HG03097 (cell line): ENCODE results near the gene PARN.
"Not testable (repeated sequence)": the region's sequence is repeated elsewhere in the genome, so short reads cannot be mapped to it uniquely, and the experiment has no call there.

Experiments
- ATAC-seq: cut with Tn5 transposase; IDR thresholded peaks from one replicate; pipeline ENCODE4 v1.9.1; 2021; ENCODE audit not compliant: unreplicated experiment, low FRiP score

PARN gene

GRCh38 chr16:14629919-14630619 is at the start of gene PARN:
PARN (minus strand) TSS chr16:14630260; CDS start chr16:14630125, 135 bp downstream.
- ATAC-seq, result peak; percentile 49

- ATAC-seq, result no peak
Observed at GRCh38 chr16:14678748-14679497, 48.9 kb upstream of the PARN start.

GRCh38 chr16:14677627-14678026 is 47.6 kb upstream of the PARN start:
- ATAC-seq, result no peak

- ATAC-seq, result no peak
Observed at GRCh38 chr16:14676633-14677032, 46.6 kb upstream of the PARN start.

GRCh38 chr16:14672403-14672971 is 42.4 kb upstream of the PARN start:
- peak; percentile 61 for ATAC-seq

GRCh38 chr16:14669776-14670175 is 39.7 kb upstream of the PARN start:
- no peak for ATAC-seq

GRCh38 chr16:14668556-14669223 is 38.6 kb upstream of the PARN start:
- no peak for ATAC-seq

- ATAC-seq, result no peak
Observed at GRCh38 chr16:14667347-14668266, 37.5 kb upstream of the PARN start.

- peak; percentile 73 for ATAC-seq
Observed at GRCh38 chr16:14658063-14658462, 28.0 kb upstream of the PARN start.

GRCh38 chr16:14652726-14653125 is 22.7 kb upstream of the PARN start:
- no peak for ATAC-seq

- no peak for ATAC-seq
Observed at GRCh38 chr16:14650629-14651028, 20.6 kb upstream of the PARN start.

GRCh38 chr16:14649816-14650215 is 19.8 kb upstream of the PARN start:
- no peak for ATAC-seq

GRCh38 chr16:14641926-14642325 is 11.9 kb upstream of the PARN start:
- ATAC-seq, result no peak

- no peak for ATAC-seq
Observed at GRCh38 chr16:14641206-14641605, 11.1 kb upstream of the PARN start.

GRCh38 chr16:14640538-14640937 is 10.5 kb upstream of the PARN start:
- ATAC-seq, result no peak

GRCh38 chr16:14636951-14637240 is 6.8 kb upstream of the PARN start:
- not testable (repeated sequence) for ATAC-seq

- ATAC-seq, result not testable (repeated sequence)
Observed at GRCh38 chr16:14636179-14636950, 6.3 kb upstream of the PARN start.

GRCh38 chr16:14635395-14636165 is 5.5 kb upstream of the PARN start:
- no peak for ATAC-seq

GRCh38 chr16:14634389-14634725 is 4.3 kb upstream of the PARN start:
- ATAC-seq, result no peak
